Measurements from ENCODE around the gene OCEL1. TPM values are rescaled to one million over a fixed set of nuclear protein-coding genes. Genes with fewer than 3 reads are reported as not detected.

Gene OCEL1
- polyA plus RNA-seq, 1 donor from 2014 or later = 1.9 TPM

- TF ChIP-seq CTCF (IDR thresholded peaks at IDR 0.05; ENCODE audit: poor library complexity, severe bottlenecking) (no peak), EZH2 (IDR thresholded peaks at IDR 0.05; ENCODE audit: borderline replicate concordance, insufficient read depth, low read length, poor library complexity, severe bottlenecking) (no peak), RAD21 (conservative IDR thresholded peaks at IDR 0.05) (no peak), POLR2AphosphoS5 (IDR thresholded peaks at IDR 0.05) (no peak), TAF1 (IDR thresholded peaks at IDR 0.05; ENCODE audit: low read depth) (no peak), EP300 (conservative IDR thresholded peaks at IDR 0.05; ENCODE audit: poor library complexity, severe bottlenecking) (no peak), SMC3 (conservative IDR thresholded peaks at IDR 0.05; ENCODE audit: poor library complexity) (no peak)
These were observed 40.0 kb downstream of the OCEL1 start for GRCh38 chr19:17266026-17266425.

GRCh38 chr19:17266589-17266974 is 40.6 kb downstream of the OCEL1 start:
- H3F3A ChIP-seq (ENCODE audit: insufficient read depth, low read length, poor library complexity, severe bottlenecking) = no peaks in the 10 kb centered on the region
- no peak overlapping the region for H3K9ac ChIP-seq (ENCODE audit: low read length)
- no peaks in the 10 kb centered on the region for H3K9me2 ChIP-seq (ENCODE audit: insufficient read depth, low read length)
- H2AFZ ChIP-seq (ENCODE audit: low read depth, low read length) = no peak overlapping the region
- H3K4me2 ChIP-seq (ENCODE audit: low read length) = no peak overlapping the region
- peak overlapping the region; percentile 47 for H3K27ac ChIP-seq (ENCODE audit: low read length)
- TF ChIP-seq RAD21 (conservative IDR thresholded peaks at IDR 0.05) (no peak), EP300 (conservative IDR thresholded peaks at IDR 0.05; ENCODE audit: poor library complexity, severe bottlenecking) (no peak), POLR2AphosphoS5 (IDR thresholded peaks at IDR 0.05) (no peak), EZH2 (IDR thresholded peaks at IDR 0.05; ENCODE audit: borderline replicate concordance, insufficient read depth, low read length, poor library complexity, severe bottlenecking) (no peak)
- H3K36me3 ChIP-seq (ENCODE audit: insufficient read depth, low read length) = no peaks in the 10 kb centered on the region
- H3K27me3 ChIP-seq (ENCODE audit: insufficient read depth, low read depth, low read length) = no peaks in the 10 kb centered on the region
- no peak overlapping the region for H3K4me3 ChIP-seq (ENCODE audit: low read length)
- no peaks in the 10 kb centered on the region for H3K9me3 ChIP-seq (ENCODE audit: low read length)
- H4K20me1 ChIP-seq (ENCODE audit: insufficient read depth) = no peaks in the 10 kb centered on the region
- peaks cover 9% of the 10 kb centered on the region for H3K79me2 ChIP-seq (replicated peaks; ENCODE audit: insufficient read depth, low read length)

More at GRCh38 chr19:17266026-17266425, 40.0 kb downstream of the OCEL1 start:
- H3K9me3 ChIP-seq (ENCODE audit: low read length) = no peaks in the 10 kb centered on the region
- H3K4me2 ChIP-seq (ENCODE audit: low read length) = no peak overlapping the region
- H3F3A ChIP-seq (ENCODE audit: insufficient read depth, low read length, poor library complexity, severe bottlenecking) = no peaks in the 10 kb centered on the region
- H3K9ac ChIP-seq (ENCODE audit: low read length) = no peak overlapping the region
- H3K27me3 ChIP-seq (ENCODE audit: insufficient read depth, low read depth, low read length) = no peaks in the 10 kb centered on the region
- no peak overlapping the region for H2AFZ ChIP-seq (ENCODE audit: low read depth, low read length)
- H3K36me3 ChIP-seq (ENCODE audit: insufficient read depth, low read length) = no peaks in the 10 kb centered on the region
- no peaks in the 10 kb centered on the region for H3K9me2 ChIP-seq (ENCODE audit: insufficient read depth, low read length)
- H3K4me3 ChIP-seq (ENCODE audit: low read length) = no peak overlapping the region
- H4K20me1 ChIP-seq (ENCODE audit: insufficient read depth) = no peaks in the 10 kb centered on the region
- H3K27ac ChIP-seq (ENCODE audit: low read length) = peak overlapping the region; percentile 47
- H3K79me2 ChIP-seq (replicated peaks; ENCODE audit: insufficient read depth, low read length) = peaks cover 9% of the 10 kb centered on the region

- peak within 1 kb of the TSS; percentile 67 for H3K27ac ChIP-seq (ENCODE audit: low read length)
- peaks cover 9% of the 10 kb centered on the region for H3K79me2 ChIP-seq (replicated peaks; ENCODE audit: insufficient read depth, low read length)
- H3K9me3 ChIP-seq (ENCODE audit: low read length) = no peaks in the 10 kb centered on the region
- no peaks in the 10 kb centered on the region for H3K9me2 ChIP-seq (ENCODE audit: insufficient read depth, low read length)
- peak within 1 kb of the TSS; percentile 72 for H3K4me3 ChIP-seq (ENCODE audit: low read length)
- no peaks in the 10 kb centered on the region for H4K20me1 ChIP-seq (ENCODE audit: insufficient read depth)
- H3K4me2 ChIP-seq (ENCODE audit: low read length) = peak within 1 kb of the TSS; percentile 35
- H2AFZ ChIP-seq (ENCODE audit: low read depth, low read length) = peak within 1 kb of the TSS; percentile 37
- no peaks in the 10 kb centered on the region for H3F3A ChIP-seq (ENCODE audit: insufficient read depth, low read length, poor library complexity, severe bottlenecking)
- H3K9ac ChIP-seq (ENCODE audit: low read length) = peak within 1 kb of the TSS; percentile 72
- no peaks in the 10 kb centered on the region for H3K27me3 ChIP-seq (ENCODE audit: insufficient read depth, low read depth, low read length)
- TF ChIP-seq TAF1 (IDR thresholded peaks at IDR 0.05; ENCODE audit: low read depth) (peak; percentile 88), RAD21 (conservative IDR thresholded peaks at IDR 0.05) (peak; percentile 50), MXI1 (conservative IDR thresholded peaks at IDR 0.05; ENCODE audit: poor library complexity, severe bottlenecking) (peak; percentile 94), POLR2AphosphoS5 (IDR thresholded peaks at IDR 0.05) (peak; percentile 85), SMC3 (conservative IDR thresholded peaks at IDR 0.05; ENCODE audit: poor library complexity) (peak; percentile 58), EZH2 (IDR thresholded peaks at IDR 0.05; ENCODE audit: borderline replicate concordance, insufficient read depth, low read length, poor library complexity, severe bottlenecking) (no peak), CTCF (IDR thresholded peaks at IDR 0.05; ENCODE audit: poor library complexity, severe bottlenecking) (no peak), EP300 (conservative IDR thresholded peaks at IDR 0.05; ENCODE audit: poor library complexity, severe bottlenecking) (no peak), REST (IDR thresholded peaks at IDR 0.05; ENCODE audit: borderline replicate concordance) (peak; percentile 86)
- H3K36me3 ChIP-seq (ENCODE audit: insufficient read depth, low read length) = no peaks in the 10 kb centered on the region
These were observed 41.2 kb downstream of the OCEL1 start, which contains the start of gene BABAM1 for GRCh38 chr19:17266975-17267788. Gene BABAM1 (plus strand): TSS chr19:17267443. CDS start chr19:17268807, 1,364 bp downstream.
